ENCODE measurements around the gene FERMT3.

Gene FERMT3

DNA sequence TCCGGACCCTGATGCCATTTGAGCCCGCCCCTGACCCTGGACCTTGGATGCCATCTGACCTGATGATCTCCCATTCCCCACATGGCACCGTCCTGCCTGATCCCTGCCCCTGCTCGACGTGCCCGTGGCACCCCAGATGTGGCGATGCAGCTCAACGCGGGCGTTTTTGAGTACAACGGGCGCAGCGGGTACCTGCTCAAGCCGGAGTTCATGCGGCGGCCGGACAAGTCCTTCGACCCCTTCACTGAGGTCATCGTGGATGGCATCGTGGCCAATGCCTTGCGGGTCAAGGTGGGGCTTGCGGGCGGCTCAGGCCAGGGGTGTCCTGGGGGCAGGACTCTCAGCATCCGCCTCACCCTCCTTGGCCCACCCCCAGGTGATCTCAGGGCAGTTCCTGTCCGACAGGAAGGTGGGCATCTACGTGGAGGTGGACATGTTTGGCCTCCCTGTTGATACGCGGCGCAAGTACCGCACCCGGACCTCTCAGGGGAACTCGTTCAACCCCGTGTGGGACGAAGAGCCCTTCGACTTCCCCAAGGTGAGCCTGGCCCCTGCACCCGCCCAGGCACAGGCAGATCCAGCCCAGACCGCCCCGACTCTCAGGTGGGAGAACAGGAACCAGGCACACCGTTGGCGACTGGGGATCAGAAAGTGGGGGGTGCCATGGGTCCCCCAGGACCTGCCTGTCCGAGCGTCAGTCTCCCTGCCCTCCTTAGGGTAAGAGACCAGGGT is 55.9 kb downstream of the FERMT3 start:
- no peak overlapping the region for H3K4me3 ChIP-seq (ENCODE audit: low read depth, low read length)

DNA sequence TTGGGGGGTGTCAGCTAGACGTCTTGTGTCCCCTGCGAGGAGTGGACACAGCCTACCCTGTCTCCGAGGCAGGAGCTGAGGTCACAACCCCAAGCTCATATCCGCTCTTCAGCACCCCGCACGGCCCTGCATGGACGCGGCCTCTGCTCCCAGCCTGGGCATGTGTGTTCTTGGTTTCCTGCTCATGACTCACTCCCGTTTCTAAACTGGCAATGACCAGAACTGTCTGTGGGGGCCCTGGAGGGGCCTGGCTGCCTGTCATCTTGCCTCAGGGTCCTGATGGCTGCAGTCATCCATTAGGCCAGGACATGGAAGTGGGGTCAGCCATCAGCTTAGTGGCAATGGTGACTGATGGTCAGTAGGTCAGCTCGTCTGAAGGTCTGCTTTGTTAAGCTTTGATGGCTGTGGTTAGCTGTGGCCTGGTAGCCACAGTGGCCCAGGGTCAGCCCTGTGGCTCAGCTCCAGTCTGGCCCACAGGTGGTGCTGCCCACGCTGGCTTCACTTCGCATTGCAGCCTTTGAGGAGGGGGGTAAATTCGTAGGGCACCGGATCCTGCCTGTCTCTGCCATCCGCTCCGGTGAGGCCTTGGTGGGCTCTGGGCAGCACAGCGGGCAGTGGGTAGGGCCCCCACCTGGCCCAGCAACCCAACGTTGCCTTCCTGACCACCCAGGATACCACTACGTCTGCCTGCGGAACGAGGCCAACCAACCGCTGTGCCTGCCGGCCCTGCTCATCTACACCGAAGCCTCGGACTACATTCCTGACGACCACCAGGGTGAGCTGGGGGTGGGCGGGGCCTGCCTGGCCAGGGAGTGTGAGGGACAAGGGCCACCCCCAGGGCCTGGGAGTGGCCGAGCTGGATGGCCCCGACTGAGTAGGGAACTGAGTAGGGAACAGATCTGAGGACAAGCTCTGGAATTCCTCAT is 56.8 kb downstream of the FERMT3 start:
- no peak overlapping the region for H3K4me3 ChIP-seq (ENCODE audit: low read depth, low read length)

DNA sequence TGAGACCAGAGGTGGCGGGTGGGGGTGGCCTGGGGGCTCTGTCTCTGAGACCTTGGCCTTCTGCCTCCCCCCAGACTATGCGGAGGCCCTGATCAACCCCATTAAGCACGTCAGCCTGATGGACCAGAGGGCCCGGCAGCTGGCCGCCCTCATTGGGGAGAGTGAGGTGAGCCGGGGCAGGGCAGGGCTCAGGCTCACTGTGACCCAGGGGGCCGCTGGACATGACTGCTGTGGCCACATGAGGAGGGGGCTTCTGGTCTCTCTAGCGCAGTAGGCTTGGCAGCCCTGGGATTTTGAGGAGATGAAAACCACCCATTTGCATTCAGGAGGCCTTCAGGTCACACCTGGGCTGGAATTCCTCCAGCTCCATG is 57.4 kb downstream of the FERMT3 start:
- H3K4me3 ChIP-seq (ENCODE audit: low read depth, low read length), result no peak overlapping the region

DNA sequence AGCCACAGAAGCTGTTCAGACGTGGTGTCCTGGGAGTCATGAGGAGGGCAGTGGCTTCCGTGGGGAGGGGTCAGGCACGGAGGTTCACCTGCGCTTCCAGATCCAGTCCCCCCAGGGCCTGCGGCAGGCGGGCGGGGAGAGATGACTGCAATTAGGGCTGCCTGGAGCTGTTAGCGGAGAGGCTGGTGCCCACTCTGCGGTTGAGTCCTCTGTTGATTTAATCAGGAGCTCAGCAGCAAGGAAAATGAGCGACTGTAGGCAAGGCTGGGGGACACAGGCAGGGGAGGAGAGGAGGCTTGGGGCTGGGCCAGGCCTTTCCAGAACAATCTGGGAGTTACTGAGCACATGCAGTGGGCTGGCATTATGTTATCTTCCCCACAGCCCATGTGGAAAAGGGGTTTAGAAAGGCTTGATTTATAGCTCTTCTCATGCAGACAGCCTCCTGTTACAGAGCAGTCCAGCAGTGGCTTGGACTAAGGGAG is 57.9 kb downstream of the FERMT3 start:
- no peak overlapping the region for H3K4me3 ChIP-seq (ENCODE audit: low read depth, low read length)

DNA sequence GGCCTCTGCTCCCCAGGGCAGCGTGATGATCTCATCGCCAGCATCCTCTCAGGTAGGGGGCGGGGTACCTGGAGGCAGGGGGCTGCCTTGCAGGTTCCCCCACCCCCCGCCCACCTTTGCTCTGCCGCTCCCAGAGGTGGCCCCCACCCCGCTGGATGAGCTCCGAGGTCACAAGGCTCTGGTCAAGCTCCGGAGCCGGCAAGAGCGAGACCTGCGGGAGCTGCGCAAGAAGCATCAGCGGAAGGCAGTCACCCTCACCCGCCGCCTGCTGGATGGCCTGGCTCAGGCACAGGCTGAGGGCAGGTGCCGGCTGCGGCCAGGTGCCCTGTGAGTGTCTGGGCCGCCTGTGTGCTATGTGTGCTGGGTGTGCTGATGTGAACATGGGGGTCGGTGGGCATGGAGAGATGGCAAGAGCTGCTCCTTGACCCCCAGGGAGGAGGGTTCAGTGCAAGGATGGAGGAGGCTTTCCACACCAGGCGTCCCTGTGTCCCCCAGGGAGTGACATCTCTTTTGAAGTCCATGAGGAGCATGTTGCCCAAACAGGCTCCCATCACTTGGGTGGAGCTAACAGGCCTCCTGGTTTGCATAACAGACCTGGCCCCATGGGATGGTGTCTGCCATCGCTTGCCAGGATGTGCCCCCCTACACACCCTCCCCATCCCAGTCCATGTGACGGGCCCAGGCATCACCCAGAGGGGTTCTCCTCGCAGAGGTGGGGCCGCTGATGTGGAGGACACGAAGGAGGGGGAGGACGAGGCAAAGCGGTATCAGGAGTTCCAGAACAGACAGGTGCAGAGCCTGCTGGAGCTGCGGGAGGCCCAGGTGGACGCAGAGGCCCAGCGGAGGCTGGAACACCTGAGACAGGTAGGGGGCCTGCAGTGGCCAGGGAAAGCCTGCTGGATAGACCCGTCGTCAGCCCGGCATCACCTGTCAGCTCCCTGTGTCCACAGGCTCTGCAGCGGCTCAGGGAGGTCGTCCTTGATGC is 58.9 kb downstream of the FERMT3 start:
- H3K4me3 ChIP-seq (ENCODE audit: low read depth, low read length), result no peak overlapping the region

DNA sequence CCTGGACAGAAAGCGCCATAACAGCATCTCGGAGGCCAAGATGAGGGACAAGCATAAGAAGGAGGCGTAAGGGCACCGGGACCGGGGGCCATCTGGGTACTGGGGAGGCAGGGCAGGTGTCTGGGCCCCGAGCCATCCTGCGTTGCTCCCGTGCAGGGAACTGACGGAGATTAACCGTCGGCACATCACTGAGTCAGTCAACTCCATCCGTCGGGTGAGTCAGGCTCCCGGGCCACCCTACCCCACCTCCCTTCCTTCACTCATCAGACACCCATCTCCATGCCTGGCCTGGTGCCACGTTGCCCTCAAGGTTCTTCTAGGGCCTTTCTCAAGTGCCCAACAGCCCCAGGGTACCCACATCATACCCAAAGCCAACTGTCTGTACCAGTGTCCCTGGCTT is 59.8 kb downstream of the FERMT3 start:
- no peak overlapping the region for H3K4me3 ChIP-seq (ENCODE audit: low read depth, low read length)

DNA sequence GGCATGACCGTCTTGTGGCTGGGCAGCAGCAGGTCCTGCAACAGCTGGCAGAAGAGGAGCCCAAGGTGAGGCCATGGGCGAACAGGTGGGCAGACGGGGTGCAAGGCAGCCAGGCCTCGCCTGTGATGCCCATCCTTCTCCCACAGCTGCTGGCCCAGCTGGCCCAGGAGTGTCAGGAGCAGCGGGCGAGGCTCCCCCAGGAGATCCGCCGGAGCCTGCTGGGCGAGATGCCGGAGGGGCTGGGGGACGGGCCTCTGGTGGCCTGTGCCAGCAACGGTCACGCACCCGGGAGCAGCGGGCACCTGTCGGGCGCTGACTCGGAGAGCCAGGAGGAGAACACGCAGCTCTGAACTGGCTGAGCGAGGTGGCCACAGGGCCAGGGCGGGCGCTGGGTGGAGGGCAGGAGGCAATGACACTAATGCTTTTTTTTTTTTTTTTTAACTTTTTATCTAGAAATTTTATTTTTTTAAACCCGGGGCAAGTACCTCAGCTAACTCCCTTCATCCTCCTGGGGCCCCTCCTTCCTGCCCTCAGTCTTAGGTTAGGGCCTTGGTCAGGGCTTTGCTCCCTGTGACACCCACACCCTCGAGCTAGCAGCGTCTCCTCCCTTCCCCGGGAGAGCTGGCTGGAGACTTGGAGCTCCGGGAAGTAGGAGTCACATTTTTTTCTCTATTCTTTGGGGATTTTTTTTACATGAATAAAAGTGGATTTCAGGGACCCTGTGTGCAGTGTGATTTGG is 60.9 kb downstream of the FERMT3 start:
- no peak overlapping the region for H3K4me3 ChIP-seq (ENCODE audit: low read depth, low read length)

DNA sequence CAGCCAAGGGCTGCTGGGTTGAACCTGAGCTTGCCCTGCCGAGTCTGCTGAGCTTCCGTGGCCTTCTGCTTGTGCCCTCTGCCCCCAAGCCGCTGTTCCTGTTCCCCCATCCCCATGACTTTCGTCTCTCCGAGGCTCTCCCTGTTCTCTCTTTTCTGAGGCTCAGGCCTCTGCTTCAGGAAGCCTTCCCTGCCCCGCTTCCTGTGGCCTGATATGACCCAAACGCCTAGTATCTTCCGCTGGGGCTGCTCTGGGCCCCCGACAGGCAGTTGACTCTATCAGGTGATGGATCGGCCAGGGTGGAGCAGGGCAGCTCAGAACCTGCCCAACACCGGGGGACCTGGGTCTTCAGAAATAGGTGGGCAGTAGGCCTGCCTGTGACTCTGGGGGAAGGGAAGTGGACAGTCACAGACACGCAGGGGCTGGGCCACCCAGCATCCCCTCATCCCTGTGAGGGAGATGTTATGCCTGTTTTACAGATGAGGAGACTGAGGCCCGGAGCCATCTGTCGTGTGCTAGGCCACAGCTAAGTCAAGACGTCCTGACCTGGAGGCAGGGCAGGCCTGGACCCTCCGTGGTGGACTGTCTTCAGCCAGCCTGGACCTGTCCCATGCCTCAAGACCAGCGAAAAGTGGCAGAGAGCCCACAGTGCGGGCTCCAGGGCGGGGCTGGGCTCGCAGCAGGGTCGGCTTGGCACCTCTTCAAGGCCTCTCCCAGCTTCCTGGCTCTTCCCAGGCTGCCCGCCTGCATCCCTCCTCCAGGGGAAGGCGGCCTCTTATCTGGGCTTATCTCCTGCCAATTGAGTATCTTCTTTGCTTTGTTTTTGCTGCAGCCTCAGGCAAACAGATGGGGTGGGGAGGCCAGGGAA is 61.7 kb downstream of the FERMT3 start:
- H3K4me3 ChIP-seq (ENCODE audit: low read depth, low read length), result peak overlapping the region; percentile 69

DNA sequence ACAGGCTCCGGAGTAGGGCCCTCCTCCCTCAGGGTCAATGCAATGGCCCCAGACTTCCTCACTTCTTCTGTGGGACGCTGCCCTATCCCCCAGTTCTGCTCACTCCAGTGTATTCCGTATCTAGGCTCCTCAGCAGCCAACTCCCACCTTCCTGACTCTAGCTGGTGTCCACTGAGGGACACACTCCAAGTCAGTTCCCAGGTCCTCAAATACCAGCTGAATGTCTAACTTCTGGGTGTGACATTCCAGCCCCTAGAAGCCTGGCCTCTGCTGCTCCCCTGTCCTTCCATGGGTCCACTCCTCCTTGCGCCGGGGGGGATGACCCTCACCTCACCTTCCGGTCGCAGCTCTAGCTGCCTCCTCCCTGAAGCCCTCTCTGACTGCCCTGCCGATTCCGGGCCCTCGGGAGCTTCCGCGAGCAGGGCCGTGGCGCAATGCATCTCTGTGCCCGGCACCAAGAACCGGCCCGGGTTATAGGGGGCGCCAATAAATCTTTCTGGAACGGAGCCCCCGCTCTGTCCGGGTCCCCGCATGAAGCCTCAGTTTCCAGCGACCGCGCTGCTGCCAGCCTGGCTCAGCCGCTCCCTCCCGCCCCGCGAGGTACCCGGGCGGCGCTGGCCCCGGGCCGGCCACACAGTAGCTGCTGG is 62.5 kb downstream of the FERMT3 start:
- peak overlapping the region; percentile 69 for H3K4me3 ChIP-seq (ENCODE audit: low read depth, low read length)

DNA sequence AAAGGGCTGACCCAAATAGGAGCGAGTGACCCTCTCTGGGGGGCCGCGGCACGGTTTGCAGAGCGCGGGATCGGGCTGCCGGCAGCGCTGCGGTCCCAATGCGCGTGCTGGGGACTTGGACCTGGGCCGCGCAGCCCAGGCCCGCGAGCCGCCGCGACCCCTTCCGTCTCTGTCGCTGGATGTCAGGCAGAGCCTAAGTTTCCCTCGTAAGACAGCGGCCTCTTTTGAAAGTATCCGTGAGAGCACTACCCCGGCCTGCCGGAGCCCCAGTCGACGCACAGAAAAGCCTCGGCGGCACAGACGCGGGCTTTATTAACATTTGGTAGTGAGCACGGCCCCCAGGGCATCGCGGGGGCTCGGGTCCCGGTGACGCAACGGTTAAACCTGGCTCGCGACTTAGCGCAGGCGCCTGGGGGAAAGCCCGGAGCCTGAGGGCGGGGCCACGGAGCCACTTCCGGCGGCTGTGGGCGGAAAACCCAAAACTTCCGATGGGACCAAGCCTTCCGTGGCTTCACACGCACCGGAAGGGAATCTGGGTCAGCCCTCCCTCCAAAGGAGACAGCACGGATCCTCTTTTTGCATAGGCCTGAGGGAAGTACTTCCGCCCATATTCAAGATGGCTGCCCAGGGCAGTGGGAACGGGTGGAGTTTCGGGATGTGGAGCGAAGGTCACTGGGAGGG is 63.2 kb downstream of the FERMT3 start:
- H3K4me3 ChIP-seq (ENCODE audit: low read depth, low read length), result peak overlapping the region; percentile 90
